SK-N-SH treated with all-trans-retinoic acid at 6 μM for 48 hours (cell line): ENCODE results near the gene POLR2B.

ENCODE experiments used
- ARNTL ChIP-seq: fragments of 450-650 bp; formaldehyde crosslinking; IDR thresholded peaks from 2 replicates; pipeline ENCODE4 v1.5.0; 2020; ENCODE audit warnings: low read depth, mild to moderate bottlenecking, moderate library complexity, borderline replicate concordance
- BACH2 ChIP-seq: fragments of 250-450 bp; sonication (Bioruptor Pico); IDR thresholded peaks from 2 replicates; pipeline ENCODE4 v1.9.0; 2021; ENCODE audit warnings: mild to moderate bottlenecking, borderline replicate concordance
- CREB5 ChIP-seq: fragments of 250-450 bp; sonication (Bioruptor Pico); IDR thresholded peaks from 2 replicates; pipeline ENCODE4 v1.5.1; 2020; ENCODE audit warnings: low read depth, mild to moderate bottlenecking, moderate library complexity
- CSDC2 ChIP-seq: fragments of 250-450 bp; sonication (Bioruptor Pico); IDR thresholded peaks from 2 replicates; pipeline ENCODE4 v1.5.0; 2020; ENCODE audit warnings: mild to moderate bottlenecking, moderate library complexity
- ESRRG ChIP-seq: fragments of 250-450 bp; sonication (Bioruptor Pico); IDR thresholded peaks from 2 replicates; pipeline ENCODE4 v1.6.1; 2021; ENCODE audit warnings: mild to moderate bottlenecking
- ISL1 ChIP-seq: fragments of 250-450 bp; sonication (Bioruptor Pico); IDR thresholded peaks from 2 replicates; pipeline ENCODE4 v2.1.2; 2022; ENCODE audit warnings: mild to moderate bottlenecking, moderate library complexity
- PATZ1 ChIP-seq: fragments of 250-450 bp; sonication (Bioruptor Pico); IDR thresholded peaks from 2 replicates; pipeline ENCODE4 v1.8.0; 2020; ENCODE audit warnings: mild to moderate bottlenecking, moderate library complexity, borderline replicate concordance
- PPARA ChIP-seq: fragments of 250-450 bp; sonication (Bioruptor Pico); IDR thresholded peaks from 2 replicates; pipeline ENCODE4 v1.5.0; 2020; ENCODE audit warnings: mild to moderate bottlenecking, borderline replicate concordance
- TCF4 ChIP-seq: fragments of 250-450 bp; sonication (Bioruptor Pico); IDR thresholded peaks from 2 replicates; pipeline ENCODE4 v1.8.0; 2021; ENCODE audit warnings: mild to moderate bottlenecking, moderate library complexity, borderline replicate concordance
- TOX ChIP-seq: fragments of 250-450 bp; sonication (Bioruptor Pico); IDR thresholded peaks from 2 replicates; pipeline ENCODE4 v1.8.0; 2021; ENCODE audit warnings: mild to moderate bottlenecking, moderate library complexity, borderline replicate concordance
- TSHZ2 ChIP-seq: fragments of 250-450 bp; sonication (Bioruptor Pico); IDR thresholded peaks from 2 replicates; pipeline ENCODE4 v1.5.0; 2020; ENCODE audit warnings: mild to moderate bottlenecking, moderate library complexity
- ZFP3 ChIP-seq: fragments of 250-450 bp; sonication (Bioruptor Pico); IDR thresholded peaks from 2 replicates; pipeline ENCODE4 v1.5.0; 2020; ENCODE audit warnings: mild to moderate bottlenecking, moderate library complexity
- ZNF565 ChIP-seq: fragments of 450-650 bp; formaldehyde crosslinking; conservative IDR thresholded peaks from 2 replicates; pipeline ENCODE4 v1.5.0; 2020; ENCODE audit warnings: low read depth, mild to moderate bottlenecking, moderate library complexity

GRCh38 chr4:56986952-56987351, 8.3 kb downstream of the POLR2B start:
- TF ChIP-seq ARNTL (CRISPR knock-in tag), result no peak
- TF ChIP-seq TCF4 (CRISPR knock-in tag), result no peak
- no peak for TF ChIP-seq PPARA (CRISPR knock-in tag)
- no peak for TF ChIP-seq CSDC2
- no peak for TF ChIP-seq BACH2 (CRISPR knock-in tag)
- no peak for TF ChIP-seq TOX (CRISPR knock-in tag)
- no peak for TF ChIP-seq ESRRG (CRISPR knock-in tag)
- no peak for TF ChIP-seq ZFP3
- TF ChIP-seq TSHZ2, result no peak
- 0 out of 2 replicates have a peak, but pooled peaks have one; percentile 21 for TF ChIP-seq CREB5 (CRISPR knock-in tag)
- TF ChIP-seq PATZ1, result no peak
- TF ChIP-seq ZNF565, result no peak
- TF ChIP-seq ISL1 (CRISPR knock-in tag), result peak; percentile 80
